H9 (cell line): ENCODE measurements around the gene BMERB1. TPM values are rescaled to one million over a fixed set of nuclear protein-coding genes. Genes with fewer than 3 reads are reported as not detected.

Experiments used
- DNase-seq: peaks from one replicate; pipeline ENCODE4 v3.0.0-alpha.2; 2017
- H2AFZ ChIP-seq: one replicate; pipeline ENCODE4 v1.6.1; 2013; ENCODE audit warnings: mild to moderate bottlenecking, low read length, control low read depth, moderate library complexity
- H2AK5ac ChIP-seq: 2 replicates; pipeline ENCODE4 v1.6.1; 2013; ENCODE audit warnings: low read length, control low read depth, mixed read lengths; ENCODE audit not compliant: insufficient read length
- H2BK120ac ChIP-seq: one replicate; pipeline ENCODE4 v1.6.1; 2013; ENCODE audit warnings: low read depth, mild to moderate bottlenecking, low read length, control low read depth, inconsistent platforms; ENCODE audit not compliant: poor library complexity, severe bottlenecking
- H2BK12ac ChIP-seq: 2 replicates; pipeline ENCODE4 v1.6.1; 2013; ENCODE audit warnings: low read length, control low read depth, mixed read lengths, low read depth; ENCODE audit not compliant: insufficient read length
- H2BK15ac ChIP-seq: 2 replicates; pipeline ENCODE4 v1.6.1; 2013; ENCODE audit warnings: low read depth, low read length, control low read depth
- H2BK20ac ChIP-seq: one replicate; pipeline ENCODE4 v1.6.1; 2013; ENCODE audit warnings: low read depth, mild to moderate bottlenecking, low read length, control low read depth, inconsistent platforms; ENCODE audit not compliant: poor library complexity, severe bottlenecking
- H2BK5ac ChIP-seq: 2 replicates; pipeline ENCODE4 v1.6.1; 2013; ENCODE audit warnings: low read length, control low read depth, mixed read lengths; ENCODE audit not compliant: insufficient read length
- H3K14ac ChIP-seq: 2 replicates; pipeline ENCODE4 v1.6.1; 2013; ENCODE audit warnings: low read length, control low read depth; ENCODE audit not compliant: insufficient read depth
- H3K18ac ChIP-seq: 2 replicates; pipeline ENCODE4 v1.6.1; 2013; ENCODE audit warnings: low read depth, mild to moderate bottlenecking, mixed read lengths, low read length, control low read depth; ENCODE audit not compliant: insufficient read length
- H3K23ac ChIP-seq: 2 replicates; pipeline ENCODE4 v1.6.1; 2013; ENCODE audit warnings: low read length, control low read depth, mixed read lengths, low read depth; ENCODE audit not compliant: insufficient read length
- H3K23me2 ChIP-seq: 2 replicates; pipeline ENCODE4 v1.6.1; 2013; ENCODE audit warnings: low read depth, mild to moderate bottlenecking, mixed read lengths, low read length, control low read depth; ENCODE audit not compliant: insufficient read length, poor library complexity, severe bottlenecking
- H3K27ac ChIP-seq: 2 replicates; pipeline ENCODE4 v1.5.1; 2013; ENCODE audit warnings: low read length, control low read depth, mixed read lengths, low read depth; ENCODE audit not compliant: insufficient read length
- H3K27me3 ChIP-seq: 2 replicates; pipeline ENCODE4 v1.6.1; 2013; ENCODE audit warnings: low read length, control low read depth, inconsistent platforms; ENCODE audit not compliant: insufficient read depth
- H3K4ac ChIP-seq: 2 replicates; pipeline ENCODE4 v1.6.1; 2013; ENCODE audit warnings: low read depth, mild to moderate bottlenecking, control low read depth, inconsistent platforms, low read length, moderate library complexity
- H3K4me1 ChIP-seq: 2 replicates; pipeline ENCODE4 v1.6.1; 2013; ENCODE audit warnings: low read length, control low read depth, inconsistent platforms; ENCODE audit not compliant: insufficient read depth
- H3K4me2 ChIP-seq: 2 replicates; pipeline ENCODE4 v1.6.1; 2013; ENCODE audit warnings: low read length, control low read depth, mixed read lengths; ENCODE audit not compliant: insufficient read length, insufficient read depth
- H3K56ac ChIP-seq: 2 replicates; pipeline ENCODE4 v1.6.1; 2013; ENCODE audit warnings: low read depth, mild to moderate bottlenecking, mixed read lengths, low read length, control low read depth; ENCODE audit not compliant: insufficient read length
- H3K79me1 ChIP-seq: 2 replicates; pipeline ENCODE4 v1.6.1; 2013; ENCODE audit warnings: low read depth, mild to moderate bottlenecking, moderate library complexity, low read length, control low read depth, inconsistent platforms; ENCODE audit not compliant: insufficient read depth, poor library complexity, severe bottlenecking
- H3K79me2 ChIP-seq: 2 replicates; pipeline ENCODE4 v1.6.1; 2013; ENCODE audit warnings: low read length, control low read depth, inconsistent platforms; ENCODE audit not compliant: insufficient read depth
- H3K9ac ChIP-seq: 2 replicates; pipeline ENCODE4 v1.6.1; 2013; ENCODE audit warnings: low read length, control low read depth, mixed read lengths; ENCODE audit not compliant: insufficient read length; ENCODE audit errors: extremely low read depth
- H3K9me3 ChIP-seq: one replicate; pipeline ENCODE4 v1.6.1; 2013; ENCODE audit warnings: low read depth, low read length, inconsistent platforms; ENCODE audit not compliant: control insufficient read depth
- H3T11ph ChIP-seq: one replicate; pipeline ENCODE4 v1.6.1; 2013; ENCODE audit warnings: mild to moderate bottlenecking, low read length, control low read depth, inconsistent platforms
- H4K20me1 ChIP-seq: one replicate; pipeline ENCODE4 v1.6.1; 2013; ENCODE audit not compliant: control insufficient read depth, insufficient read length, insufficient read depth
- H4K5ac ChIP-seq: 2 replicates; pipeline ENCODE4 v1.6.1; 2013; ENCODE audit warnings: low read depth, mild to moderate bottlenecking, mixed read lengths, low read length, control low read depth; ENCODE audit not compliant: insufficient read length
- H4K8ac ChIP-seq: replicated peaks from 2 replicates; pipeline ENCODE4 v1.6.1; 2013; ENCODE audit warnings: low read length, control low read depth, mixed read lengths, low read depth; ENCODE audit not compliant: insufficient read length
- H4K91ac ChIP-seq: 2 replicates; pipeline ENCODE4 v1.6.1; 2013; ENCODE audit warnings: low read depth, mild to moderate bottlenecking, moderate library complexity, mixed read lengths, low read length, control low read depth; ENCODE audit not compliant: insufficient read length
- H3K27ac Mint-ChIP-seq, 3 experiments: 2 replicates in 2 of 3; 3 replicates in 1 of 3; pipeline ENCODE4 v1.8.0; 2020 to 2021; ENCODE audit warnings: mixed read lengths in 3 of 3, mild to moderate bottlenecking in 1 of 3, moderate library complexity in 1 of 3
- H3K27me3 Mint-ChIP-seq: 2 replicates; pipeline ENCODE4 v1.8.0; 2021; ENCODE audit warnings: low read depth, mild to moderate bottlenecking, moderate library complexity, mixed read lengths
- H3K36me3 Mint-ChIP-seq, 3 experiments: 2 replicates in 2 of 3; 3 replicates in 1 of 3; pipeline ENCODE4 v1.8.0; 2020 to 2021; ENCODE audit warnings: low read depth in 3 of 3, mixed read lengths in 3 of 3; ENCODE audit not compliant: insufficient read depth in 1 of 3
- H3K4me1 Mint-ChIP-seq, 2 experiments: 2 replicates each; pipeline ENCODE4 v1.8.0; 2020; ENCODE audit warnings: mixed read lengths in 2 of 2
- H3K4me3 Mint-ChIP-seq, 2 experiments: 2 replicates in 1 of 2; 3 replicates in 1 of 2; pipeline ENCODE4 v1.8.0; 2020 to 2021; ENCODE audit warnings: mild to moderate bottlenecking in 2 of 2, mixed read lengths in 2 of 2, moderate library complexity in 1 of 2
- H3K9me3 Mint-ChIP-seq, 2 experiments: 2 replicates in 1 of 2; 3 replicates in 1 of 2; pipeline ENCODE4 v1.8.0; 2020; ENCODE audit warnings: mild to moderate bottlenecking in 2 of 2, mixed read lengths in 2 of 2, moderate library complexity in 1 of 2
- CTCF ChIP-seq: fragments of 200-600 bp; sonication (generic); conservative IDR thresholded peaks from 3 replicates; pipeline ENCODE4 v1.8.0; 2021; ENCODE audit warnings: antibody characterized with exemption, mild to moderate bottlenecking
- WGBS: extraction: QIAGEN DNeasy Blood & Tissue Kit; methylation state at CpG from one replicate; pipeline ENCODE4 v1.1.7; 2013; ENCODE audit warnings: missing lambda C conversion rate, low lambda C conversion rate, mixed read lengths; ENCODE audit not compliant: insufficient read length; ENCODE audit errors: extremely low coverage; 5-methylcytosine and 5-hydroxymethylcytosine counted together
- total RNA-seq: library from RNA; stranded (reverse); gene quantifications from 2 replicates; pipeline ENCODE4 v1.2.1, GENCODE V29; 2021

BMERB1 gene
- total RNA-seq, 1 experiment from 2014 or later = 19.5 TPM

- no CpG with 5 or more reads among the region's 2 CpGs for WGBS
- Histone ChIP-seq H3K23me2 (no peaks in the 10 kb centered on the region), H2BK120ac (no peak overlapping the region), H3K79me1 (no peaks in the 10 kb centered on the region), H3K56ac (no peak overlapping the region), H3K9me3 (no peaks in the 10 kb centered on the region), H4K91ac (no peak overlapping the region), H2BK15ac (no peak overlapping the region), H4K8ac (no peak overlapping the region), H3K18ac (no peak overlapping the region), H3K23ac (no peak overlapping the region), H3K4me2 (no peak overlapping the region), H3K79me2 (no peaks in the 10 kb centered on the region), H2BK20ac (no peak overlapping the region), H2BK12ac (no peak overlapping the region), H3K27ac (no peak overlapping the region), H2BK5ac (no peak overlapping the region), H3K27me3 (no peaks in the 10 kb centered on the region), H3T11ph (no peak overlapping the region), H4K20me1 (no peaks in the 10 kb centered on the region), H2AK5ac (no peak overlapping the region), H3K4ac (no peak overlapping the region), H3K14ac (no peak overlapping the region), H3K4me1 (no peaks in the 10 kb centered on the region), H2AFZ (no peak overlapping the region), H4K5ac (no peak overlapping the region), H3K9ac (no peak overlapping the region)
- Mint-ChIP-seq H3K36me3 (peaks cover 12 to 14% (median 12%) of the 10 kb centered on the region in 3 experiments), H3K4me1 (peaks cover 6 to 8% of the 10 kb centered on the region in 2 experiments), H3K27me3 (no peaks in the 10 kb centered on the region), H3K4me3 (no peak overlapping the region), H3K9me3 (peaks cover 15 to 16% of the 10 kb centered on the region in 2 experiments), H3K27ac (no peak overlapping the region)
- TF ChIP-seq CTCF = no peak
- DNase-seq = no peak
Measured at GRCh38 chr16:15477802-15478201, 43.4 kb downstream of the BMERB1 start.
